IMR-90 (cell line): ENCODE data around the gene RASGRF1. TPM values are rescaled to one million over a fixed set of nuclear protein-coding genes. Genes with fewer than 3 reads are reported as not detected.

ENCODE experiments used
- ATAC-seq: fragments of 200-7000 bp; cut with Tn5 transposase; 2 replicates; pipeline ENCODE4 v1.9.1; 2020; ENCODE audit warnings: low read depth, mild to moderate bottlenecking, moderate library complexity
- BruUV-seq: library from RNA; stranded (reverse); fragments of 400-500 nt; replicated peaks from 2 replicates; lab custom pipeline; 2021; lab: Mats Ljungman, UMichigan
- CTCF ChIA-PET: fragments of 300-600 bp; formaldehyde crosslinking; extraction: SDS; loops from one replicate; lab custom pipeline; 2021; ENCODE audit warnings: antibody characterized with exemption; lab: Yijun Ruan, JAX
- POLR2A ChIA-PET: fragments of 300-600 bp; sonication (Branson Sonifier 250); formaldehyde crosslinking; loops from one replicate; lab custom pipeline; 2022; ENCODE audit warnings: antibody characterized with exemption; ENCODE audit not compliant: unreplicated experiment; lab: Charles Lee
- DNase-seq: peaks from one replicate; pipeline ENCODE4 v3.0.0; 2013
- H2AFZ ChIP-seq: replicated peaks from 2 replicates; pipeline ENCODE3; 2013; ENCODE audit warnings: low read length, mild to moderate bottlenecking; ENCODE audit not compliant: poor library complexity
- H2AK5ac ChIP-seq: 2 replicates; pipeline ENCODE4 v1.6.1; 2013; ENCODE audit warnings: low read depth, low read length, inconsistent platforms
- H2AK9ac ChIP-seq: replicated peaks from 2 replicates; pipeline ENCODE3; 2013; ENCODE audit warnings: mild to moderate bottlenecking, low read depth, low read length, moderate library complexity; ENCODE audit not compliant: poor library complexity
- H2BK120ac ChIP-seq: 2 replicates; pipeline ENCODE4 v1.6.1; 2013; ENCODE audit warnings: low read depth, low read length, inconsistent platforms
- H2BK15ac ChIP-seq: 3 replicates; pipeline ENCODE4 v1.6.1; 2013; ENCODE audit warnings: low read depth, low read length, inconsistent platforms
- H2BK20ac ChIP-seq: 2 replicates; pipeline ENCODE4 v1.6.1; 2013; ENCODE audit warnings: low read depth, mild to moderate bottlenecking, inconsistent platforms, low read length, moderate library complexity
- H2BK5ac ChIP-seq: 2 replicates; pipeline ENCODE4 v1.6.1; 2013; ENCODE audit warnings: mild to moderate bottlenecking, low read depth, low read length, inconsistent platforms; ENCODE audit not compliant: poor library complexity, severe bottlenecking
- H3K14ac ChIP-seq: replicated peaks from 2 replicates; pipeline ENCODE4 v1.6.1; 2013; ENCODE audit warnings: low read depth, low read length, inconsistent platforms
- H3K18ac ChIP-seq: 2 replicates; pipeline ENCODE4 v1.6.1; 2013; ENCODE audit warnings: low read depth, low read length, control low read depth
- H3K23ac ChIP-seq: 2 replicates; pipeline ENCODE4 v1.6.1; 2013; ENCODE audit warnings: low read depth, low read length, inconsistent platforms
- H3K27ac ChIP-seq: 2 replicates; pipeline ENCODE4 v1.5.1; 2013; ENCODE audit warnings: mild to moderate bottlenecking, control low read depth, low read length; ENCODE audit not compliant: insufficient read depth
- H3K27me3 ChIP-seq: 2 replicates; pipeline ENCODE4 v1.6.1; 2013; ENCODE audit warnings: low read length; ENCODE audit not compliant: control insufficient read depth, insufficient read depth
- H3K36me3 ChIP-seq: 2 replicates; pipeline ENCODE4 v1.6.1; 2013; ENCODE audit warnings: low read length, mixed read lengths; ENCODE audit not compliant: control insufficient read depth, insufficient read depth
- H3K4ac ChIP-seq: 2 replicates; pipeline ENCODE4 v1.6.1; 2013; ENCODE audit warnings: low read depth, low read length, inconsistent platforms
- H3K4me1 ChIP-seq: 2 replicates; pipeline ENCODE4 v1.6.1; 2013; ENCODE audit warnings: low read length, mixed read lengths; ENCODE audit not compliant: control insufficient read depth, insufficient read depth
- H3K4me2 ChIP-seq: 2 replicates; pipeline ENCODE4 v1.6.1; 2013; ENCODE audit warnings: low read depth, mild to moderate bottlenecking, control low read depth, low read length, moderate library complexity
- H3K4me3 ChIP-seq: 2 replicates; pipeline ENCODE4 v1.5.1; 2013; ENCODE audit warnings: low read depth, mild to moderate bottlenecking, control low read depth, low read length, moderate library complexity; ENCODE audit not compliant: insufficient read depth
- H3K56ac ChIP-seq: 2 replicates; pipeline ENCODE4 v1.6.1; 2013; ENCODE audit warnings: low read length, inconsistent platforms; ENCODE audit not compliant: insufficient read depth; ENCODE audit errors: extremely low read depth
- H3K79me1 ChIP-seq, 2 experiments: 2 replicates each; pipeline ENCODE4 v1.6.1; 2013; ENCODE audit warnings: low read length in 2 of 2, inconsistent platforms in 1 of 2, low read depth in 1 of 2
- H3K9ac ChIP-seq: 2 replicates; pipeline ENCODE4 v1.6.1; 2013; ENCODE audit warnings: low read depth, low read length, control low read depth
- H3K9me1 ChIP-seq: 2 replicates; pipeline ENCODE4 v1.6.1; 2013; ENCODE audit warnings: low read length, inconsistent platforms; ENCODE audit not compliant: insufficient read depth
- H3K9me3 ChIP-seq: 2 replicates; pipeline ENCODE4 v1.6.1; 2013; ENCODE audit warnings: low read length; ENCODE audit not compliant: control insufficient read depth, insufficient read depth
- H4K20me1 ChIP-seq: 2 replicates; pipeline ENCODE4 v1.6.1; 2013; ENCODE audit warnings: low read length, inconsistent platforms; ENCODE audit not compliant: insufficient read depth
- H4K5ac ChIP-seq: 2 replicates; pipeline ENCODE4 v1.6.1; 2013; ENCODE audit warnings: mild to moderate bottlenecking, low read depth, low read length, control low read depth
- H4K8ac ChIP-seq, 2 experiments: 2 replicates each; pipeline ENCODE4 v1.6.1; 2013; ENCODE audit warnings: low read depth in 2 of 2, low read length in 2 of 2, control low read depth in 1 of 2, inconsistent platforms in 1 of 2
- H4K91ac ChIP-seq: 2 replicates; pipeline ENCODE4 v1.6.1; 2013; ENCODE audit warnings: low read depth, low read length, inconsistent platforms; ENCODE audit not compliant: insufficient read depth
- BHLHE40 ChIP-seq: fragments of 150-350 bp; IDR thresholded peaks from 2 replicates; pipeline ENCODE4 v1.6.1; 2016; ENCODE audit warnings: mild to moderate bottlenecking, low read depth, low read length
- CEBPB ChIP-seq: IDR thresholded peaks from 2 replicates; pipeline ENCODE4 v1.6.1; 2012; ENCODE audit warnings: low read depth, low read length, improper control_type of control experiment
- CHD1 ChIP-seq: IDR thresholded peaks from 2 replicates; pipeline ENCODE4 v1.6.1; 2012; ENCODE audit warnings: low read depth, low read length, improper control_type of control experiment
- CTCF ChIP-seq: conservative IDR thresholded peaks from 2 replicates; pipeline ENCODE4 v1.5.1; 2012; ENCODE audit warnings: mild to moderate bottlenecking, low read depth, low read length, improper control_type of control experiment
- ELK1 ChIP-seq: fragments of 150-350 bp; IDR thresholded peaks from 2 replicates; pipeline ENCODE4 v1.6.1; 2016; ENCODE audit warnings: low read depth, mild to moderate bottlenecking, low read length, moderate library complexity, borderline replicate concordance
- FOS ChIP-seq: fragments of 150-350 bp; IDR thresholded peaks from 2 replicates; pipeline ENCODE4 v1.6.1; 2016; ENCODE audit warnings: low read depth, low read length
- MAFK ChIP-seq: IDR thresholded peaks from 2 replicates; pipeline ENCODE4 v1.6.1; 2012; ENCODE audit warnings: low read depth, low read length, improper control_type of control experiment
- MAZ ChIP-seq: IDR thresholded peaks from 2 replicates; pipeline ENCODE4 v1.6.1; 2012; ENCODE audit warnings: low read depth, mild to moderate bottlenecking, low read length, improper control_type of control experiment, moderate library complexity, borderline replicate concordance
- MXI1 ChIP-seq: IDR thresholded peaks from 2 replicates; pipeline ENCODE4 v1.6.1; 2012; ENCODE audit warnings: low read depth, mild to moderate bottlenecking, low read length, moderate library complexity, borderline replicate concordance
- NFE2L2 ChIP-seq: fragments of 150-350 bp; IDR thresholded peaks from 2 replicates; pipeline ENCODE4 v1.6.1; 2016; ENCODE audit warnings: low read depth, mild to moderate bottlenecking, low read length
- POLR2A ChIP-seq: IDR thresholded peaks from 2 replicates; pipeline ENCODE4 v1.6.1; 2012; ENCODE audit warnings: mild to moderate bottlenecking, low read depth, low read length
- RAD21 ChIP-seq: IDR thresholded peaks from 2 replicates; pipeline ENCODE4 v1.6.1; 2012; ENCODE audit warnings: low read length, improper control_type of control experiment
- RCOR1 ChIP-seq: IDR thresholded peaks from 2 replicates; pipeline ENCODE4 v1.6.1; 2012; ENCODE audit warnings: mild to moderate bottlenecking, low read length, improper control_type of control experiment; ENCODE audit not compliant: insufficient replicate concordance
- RFX5 ChIP-seq: IDR thresholded peaks from 2 replicates; pipeline ENCODE4 v1.8.0; 2012; ENCODE audit warnings: low read depth, mild to moderate bottlenecking, low read length, moderate library complexity
- SMC3 ChIP-seq: fragments of 150-350 bp; IDR thresholded peaks from 2 replicates; pipeline ENCODE4 v1.6.1; 2016; ENCODE audit warnings: low read depth, mild to moderate bottlenecking, antibody characterized with exemption, low read length, moderate library complexity
- USF2 ChIP-seq: fragments of 150-350 bp; IDR thresholded peaks from 2 replicates; pipeline ENCODE4 v1.6.1; 2017; ENCODE audit warnings: mild to moderate bottlenecking, antibody characterized with exemption, low read length, low read depth
- WGBS, 2 experiments: methylation state at CpG; one replicate each; pipeline versions ENCODE4 v1.1.5 to v1.1.7; 2013; ENCODE audit warnings: missing lambda C conversion rate in 2 of 2; ENCODE audit not compliant: insufficient read length in 1 of 2; ENCODE audit errors: extremely low coverage in 2 of 2; 5-methylcytosine and 5-hydroxymethylcytosine counted together
- dilution Hi-C: fragments of 300-500 bp; cut with HindIII; formaldehyde crosslinking; loops from one replicate; pipeline ENCODE4 v1.14.3; 2018; ENCODE audit warnings: low sequenced_read_pairs; ENCODE audit not compliant: unreplicated experiment
- in situ Hi-C: fragments of 300-500 bp; cut with MboI; formaldehyde crosslinking; loops from 3 replicates; pipeline ENCODE4 v1.14.3; 2019; ENCODE audit warnings: low sequenced_read_pairs, inconsistent platforms, mixed read lengths
- intact Hi-C: fragments of 100-400 bp; cut with micrococcal nuclease; formaldehyde crosslinking; loops from 2 replicates; pipeline ENCODE4 v1.10.0; 2022
- polyA plus RNA-seq, 3 experiments: library from polyadenylated mRNA; depleted of rRNA; stranded (reverse); fragments of >200 nt; gene quantifications; 2 replicates each; pipeline ENCODE4 v1.2.3, GENCODE V29; 2012; ENCODE audit warnings: low replicate concordance in 1 of 3
- total RNA-seq: library from RNA; depleted of rRNA; stranded (reverse); fragments of >200 nt; gene quantifications from 2 replicates; pipeline ENCODE4 v1.2.3, GENCODE V29; 2012

The RASGRF1 gene
- total and polyA plus RNA-seq, 2 of the 4 experiments (the other 2 are of a cell fraction), result under 0.01 to 0.15 TPM

- H2BK5ac ChIP-seq, result no peak overlapping the region
- no peak overlapping the region for H3K56ac ChIP-seq
- peaks cover 9% of the 10 kb centered on the region; the same call in 1 of the 2 replicates for H4K20me1 ChIP-seq
- H3K23ac ChIP-seq, result no peak overlapping the region
- H3K4me2 ChIP-seq, result no peak overlapping the region
- peaks cover 5% of the 10 kb centered on the region for H3K27me3 ChIP-seq
- intact Hi-C loops, result no loop called here
- no peaks in the 10 kb centered on the region for H3K79me1 ChIP-seq
- H2BK20ac ChIP-seq, result no peak overlapping the region
- H4K8ac ChIP-seq, result no peak overlapping the region
- H3K14ac ChIP-seq, result no peak overlapping the region
- peaks cover 15% of the 10 kb centered on the region for H3K9me1 ChIP-seq
- H3K4me1 ChIP-seq, result peaks cover 8% of the 10 kb centered on the region
- BruUV-seq, result no TSS peak
- DNase-seq (no peak), ATAC-seq (no peak)
- H4K91ac ChIP-seq, result no peak overlapping the region
- ChIA-PET CTCF (interaction anchor here (0.6 kb wide), 1 partner anchor 25 kb away, joined by 3 read pairs; no protein-coding TSS in a partner anchor), POLR2A (no interaction called here)
- TF ChIP-seq MAFK (no peak), RCOR1 (no peak), RAD21 (no peak), CHD1 (no peak), MAZ (no peak), SMC3 (no peak), ELK1 (no peak), MXI1 (no peak), POLR2A (no peak), CEBPB (no peak), CTCF (no peak), FOS (no peak), RFX5 (no peak), USF2 (no peak), BHLHE40 (no peak), NFE2L2 (no peak)
- no peak overlapping the region for H2BK15ac ChIP-seq
- H3K4ac ChIP-seq, result no peak overlapping the region
- H2AFZ ChIP-seq, result peak overlapping the region; percentile 1
- dilution Hi-C loops, result no loop called here
- in situ Hi-C loops, result no loop called here
- no peak overlapping the region for H2AK9ac ChIP-seq
- H3K9ac ChIP-seq, result no peak overlapping the region
- no peak overlapping the region for H3K27ac ChIP-seq
- H3K4me3 ChIP-seq, result no peak overlapping the region
- no peak overlapping the region for H2BK120ac ChIP-seq
- no peaks in the 10 kb centered on the region for H3K9me3 ChIP-seq
- 73% methylated on average over 3 of the region's 12 CpGs; no CpG with 5 or more reads in 1 of the 2 experiments for WGBS, 2 experiments
- no peak overlapping the region for H3K18ac ChIP-seq
- H2AK5ac ChIP-seq, result no peak overlapping the region
- H4K5ac ChIP-seq, result no peak overlapping the region
- no peaks in the 10 kb centered on the region for H3K36me3 ChIP-seq
These were observed 157.3 kb downstream of the RASGRF1 start for GRCh38 chr15:78933187-78933822.
